Hepatocyte (in vitro differentiated cells): ENCODE measurements around the gene FKBP14. TPM values are rescaled to one million over a fixed set of nuclear protein-coding genes. Genes with fewer than 3 reads are reported as not detected.

Experiments used
- DNase-seq: peaks from one replicate; pipeline ENCODE4 v3.0.0-alpha.2; 2016; ENCODE audit warnings: low spot score
- H2AFZ ChIP-seq: fragments of 200-600 bp; sonication (generic); 2 replicates; pipeline ENCODE4 v1.6.0; 2016; ENCODE audit warnings: antibody characterized with exemption, mild to moderate bottlenecking
- H3K27ac ChIP-seq: fragments of 200-600 bp; sonication (generic); 2 replicates; pipeline ENCODE4 v1.5.1; 2016; ENCODE audit warnings: mild to moderate bottlenecking
- H3K27me3 ChIP-seq: fragments of 200-600 bp; sonication (generic); 2 replicates; pipeline ENCODE4 v1.6.1; 2016
- H3K36me3 ChIP-seq: fragments of 200-600 bp; sonication (generic); replicated peaks from 2 replicates; pipeline ENCODE4 v1.5.1; 2016; ENCODE audit warnings: low read depth; ENCODE audit not compliant: insufficient read depth
- H3K4me1 ChIP-seq: fragments of 200-600 bp; sonication (generic); 2 replicates; pipeline ENCODE4 v1.5.1; 2016; ENCODE audit warnings: mild to moderate bottlenecking, moderate library complexity; ENCODE audit not compliant: insufficient read depth
- H3K4me2 ChIP-seq: fragments of 200-600 bp; sonication (generic); 2 replicates; pipeline ENCODE4 v1.6.0; 2016
- H3K4me3 ChIP-seq: fragments of 200-600 bp; sonication (generic); 2 replicates; pipeline ENCODE4 v1.5.1; 2016; ENCODE audit warnings: mild to moderate bottlenecking
- H3K79me2 ChIP-seq: fragments of 200-600 bp; sonication (generic); 2 replicates; pipeline ENCODE4 v1.6.0; 2017; ENCODE audit warnings: mild to moderate bottlenecking
- H3K9me2 ChIP-seq: fragments of 200-600 bp; sonication (generic); replicated peaks from 2 replicates; pipeline ENCODE4 v1.6.0; 2017; ENCODE audit warnings: mild to moderate bottlenecking; ENCODE audit not compliant: insufficient read depth
- H3K9me3 ChIP-seq: fragments of 200-600 bp; sonication (generic); 2 replicates; pipeline ENCODE4 v1.5.1; 2016; ENCODE audit warnings: low read depth, mild to moderate bottlenecking
- H4K20me1 ChIP-seq: fragments of 200-600 bp; sonication (generic); 2 replicates; pipeline ENCODE4 v1.6.0; 2016; ENCODE audit warnings: mild to moderate bottlenecking; ENCODE audit not compliant: insufficient read depth, poor library complexity, severe bottlenecking
- CTCF ChIP-seq: fragments of 200-600 bp; sonication (generic); IDR thresholded peaks from 2 replicates; pipeline ENCODE4 v1.5.1; 2016; ENCODE audit warnings: antibody characterized with exemption, mild to moderate bottlenecking; ENCODE audit not compliant: poor library complexity
- EZH2 ChIP-seq: fragments of 200-600 bp; sonication (generic); IDR thresholded peaks from 2 replicates; pipeline ENCODE4 v1.6.1; 2016; ENCODE audit warnings: antibody characterized with exemption, mild to moderate bottlenecking, borderline replicate concordance
- EZH2phosphoT487 ChIP-seq: fragments of 200-600 bp; sonication (generic); IDR thresholded peaks from one replicate; pipeline ENCODE4 v1.6.1; 2018; ENCODE audit warnings: antibody characterized with exemption, mild to moderate bottlenecking, low read depth, moderate library complexity; ENCODE audit not compliant: unreplicated experiment, severe bottlenecking
- WGBS: methylation state at CpG from one replicate; pipeline ENCODE4 v1.1.6; 2016; ENCODE audit warnings: low lambda C conversion rate; ENCODE audit errors: missing lambda C conversion rate; 5-methylcytosine and 5-hydroxymethylcytosine counted together
- polyA plus RNA-seq: library from polyadenylated mRNA; unstranded; fragments of >200 nt; fragmentation: Nextera tagmentation; extraction: Ambion mirVana; gene quantifications from 2 replicates; pipeline ENCODE4 v1.2.1, GENCODE V29; 2016
- total RNA-seq: library from RNA; depleted of rRNA; stranded (reverse); fragments of >200 nt; gene quantifications from 2 replicates; pipeline ENCODE4 v1.2.3, GENCODE V29; 2014

The FKBP14 gene
- total and polyA plus RNA-seq, 2 experiments from 2014 or later = 36.5 to 45.4 TPM

- H3K9me3 ChIP-seq = no peaks in the 10 kb centered on the region
- H3K9me2 ChIP-seq = no peaks in the 10 kb centered on the region
- H3K4me3 ChIP-seq = no peak overlapping the region
- no peak overlapping the region for H2AFZ ChIP-seq
- no peak overlapping the region for H3K4me2 ChIP-seq
- DNase-seq = no peak
- H4K20me1 ChIP-seq = no peaks in the 10 kb centered on the region
- peaks cover 6% of the 10 kb centered on the region for H3K4me1 ChIP-seq
- H3K27me3 ChIP-seq = no peaks in the 10 kb centered on the region
- H3K27ac ChIP-seq = no peak overlapping the region
- no peaks in the 10 kb centered on the region for H3K36me3 ChIP-seq
- TF ChIP-seq EZH2 (no peak), CTCF (no peak), EZH2phosphoT487 (no peak)
- H3K79me2 ChIP-seq = peaks cover 70% of the 10 kb centered on the region
Measured at GRCh38 chr7:30040938-30041337, 14.4 kb upstream of the FKBP14 start.

- Histone ChIP-seq H3K27me3 (no peaks in the 10 kb centered on the region), H3K9me2 (no peaks in the 10 kb centered on the region), H3K79me2 (peaks cover 82% of the 10 kb centered on the region), H3K4me2 (peak overlapping the region; percentile 14), H3K4me3 (no peak overlapping the region), H3K36me3 (no peaks in the 10 kb centered on the region), H2AFZ (no peak overlapping the region), H4K20me1 (no peaks in the 10 kb centered on the region), H3K9me3 (no peaks in the 10 kb centered on the region), H3K4me1 (peaks cover 6% of the 10 kb centered on the region), H3K27ac (no peak overlapping the region)
- no peak for DNase-seq
- TF ChIP-seq EZH2 (no peak), CTCF (no peak), EZH2phosphoT487 (no peak)
- 84% methylated on average over 3 of the region's 3 CpGs for WGBS
Measured at GRCh38 chr7:30038196-30038980, 11.9 kb upstream of the FKBP14 start.

- Histone ChIP-seq H3K4me3 (no peak overlapping the region), H3K36me3 (no peaks in the 10 kb centered on the region), H2AFZ (no peak overlapping the region), H4K20me1 (peaks cover 12% of the 10 kb centered on the region), H3K79me2 (peaks cover 87% of the 10 kb centered on the region), H3K4me1 (peaks cover 16% of the 10 kb centered on the region), H3K27ac (no peak overlapping the region), H3K27me3 (no peaks in the 10 kb centered on the region), H3K4me2 (no peak overlapping the region), H3K9me3 (no peaks in the 10 kb centered on the region), H3K9me2 (no peaks in the 10 kb centered on the region)
- no peak for DNase-seq
- TF ChIP-seq CTCF (no peak), EZH2 (no peak), EZH2phosphoT487 (no peak)
- WGBS = 88% methylated on average over 2 of the region's 2 CpGs
Measured at GRCh38 chr7:30036220-30036619, 9.7 kb upstream of the FKBP14 start.

- no peak overlapping the region for H3K4me3 ChIP-seq
- H3K79me2 ChIP-seq = peaks cover 87% of the 10 kb centered on the region
- TF ChIP-seq EZH2phosphoT487 (no peak), EZH2 (no peak), CTCF (no peak)
- 94% methylated on average over 3 of the region's 3 CpGs for WGBS
- no peak overlapping the region for H2AFZ ChIP-seq
- H3K9me2 ChIP-seq = no peaks in the 10 kb centered on the region
- no peaks in the 10 kb centered on the region for H3K36me3 ChIP-seq
- H4K20me1 ChIP-seq = peaks cover 12% of the 10 kb centered on the region
- H3K4me2 ChIP-seq = no peak overlapping the region
- no peak for DNase-seq
- no peaks in the 10 kb centered on the region for H3K27me3 ChIP-seq
- H3K27ac ChIP-seq = no peak overlapping the region
- H3K9me3 ChIP-seq = no peaks in the 10 kb centered on the region
- H3K4me1 ChIP-seq = peaks cover 31% of the 10 kb centered on the region
Measured at GRCh38 chr7:30034501-30034900, 8.0 kb upstream of the FKBP14 start.
